Testis (tissue), 3 donors: ENCODE data around the gene PTPN7. TPM values are rescaled to one million over a fixed set of nuclear protein-coding genes. Genes with fewer than 3 reads are reported as not detected.
A peak's percentile ranks its signal among the peaks of the same experiment; 100 is the strongest.
"Not testable (repeated sequence)": the region's sequence is repeated elsewhere in the genome, so short reads cannot be mapped to it uniquely, and the experiment has no call there.

ENCODE experiments used
- DNase-seq: peaks from one replicate; pipeline ENCODE4 v3.0.0-alpha.2; 2019
- H3K27ac ChIP-seq, 2 donors: fragments of 200-600 bp; sonication (generic); one replicate each; pipeline ENCODE4 v1.5.1; 2019
- H3K27me3 ChIP-seq: fragments of 200-600 bp; sonication (generic); one replicate; pipeline ENCODE4 v1.5.1; 2019
- H3K36me3 ChIP-seq: fragments of 200-600 bp; sonication (generic); one replicate; pipeline ENCODE4 v1.5.1; 2017; ENCODE audit warnings: low read depth; ENCODE audit errors: missing control alignments
- H3K4me1 ChIP-seq: fragments of 200-600 bp; sonication (generic); one replicate; pipeline ENCODE4 v1.5.1; 2019
- H3K4me3 ChIP-seq, 2 donors: fragments of 200-600 bp; sonication (generic); one replicate each; pipeline ENCODE4 v1.5.1; 2017 to 2019
- H3K9me3 ChIP-seq: fragments of 200-600 bp; sonication (generic); one replicate; pipeline ENCODE4 v1.5.1; 2017
- POLR2A ChIP-seq: fragments of 450-650 bp; IDR thresholded peaks from one replicate; pipeline ENCODE4 v1.6.1; 2017; ENCODE audit warnings: antibody characterized with exemption, mild to moderate bottlenecking, moderate library complexity
- WGBS, 2 donors: methylation state at CpG; one replicate each; pipeline ENCODE4 v1.1.5; 2018; 5-methylcytosine and 5-hydroxymethylcytosine counted together
- intact Hi-C: fragments of 100-400 bp; cut with DNase I; formaldehyde crosslinking; loops from one replicate; pipeline ENCODE4 v1.15.1; 2023; ENCODE audit warnings: low total_unique reads
- polyA plus RNA-seq: library from polyadenylated mRNA; stranded (reverse); fragments of 350-450 nt; fragmentation: Illumina TruSeq; extraction: RNeasy Lipid Tissue Mini Kit (QIAGEN cat#74804); gene quantifications from one replicate; pipeline ENCODE4 v1.2.3, GENCODE V29; 2014; ENCODE audit warnings: low read depth, low replicate concordance; ENCODE audit not compliant: insufficient read depth
- total RNA-seq, 2 donors: library from RNA; depleted of rRNA; stranded (reverse); fragments of >200 nt; gene quantifications; one replicate each; pipeline ENCODE4 v1.2.3, GENCODE V29; 2016
- TF ChIP-seq, protein P1 (sequence below), 3 experiments: fragments of 450-650 bp in 2 of 3; fragments of 200-600 bp in 1 of 3; sonication (generic) in 1 of 3; IDR thresholded peaks; one replicate each; pipeline ENCODE4 v1.5.1; 2016 to 2019; ENCODE audit warnings: antibody characterized with exemption in 3 of 3, mild to moderate bottlenecking in 2 of 3, moderate library complexity in 1 of 3

The PTPN7 gene
- total and polyA plus RNA-seq, 3 donors from 2014 or later = 43.0 to 119 (median 84.1) TPM

DNA sequence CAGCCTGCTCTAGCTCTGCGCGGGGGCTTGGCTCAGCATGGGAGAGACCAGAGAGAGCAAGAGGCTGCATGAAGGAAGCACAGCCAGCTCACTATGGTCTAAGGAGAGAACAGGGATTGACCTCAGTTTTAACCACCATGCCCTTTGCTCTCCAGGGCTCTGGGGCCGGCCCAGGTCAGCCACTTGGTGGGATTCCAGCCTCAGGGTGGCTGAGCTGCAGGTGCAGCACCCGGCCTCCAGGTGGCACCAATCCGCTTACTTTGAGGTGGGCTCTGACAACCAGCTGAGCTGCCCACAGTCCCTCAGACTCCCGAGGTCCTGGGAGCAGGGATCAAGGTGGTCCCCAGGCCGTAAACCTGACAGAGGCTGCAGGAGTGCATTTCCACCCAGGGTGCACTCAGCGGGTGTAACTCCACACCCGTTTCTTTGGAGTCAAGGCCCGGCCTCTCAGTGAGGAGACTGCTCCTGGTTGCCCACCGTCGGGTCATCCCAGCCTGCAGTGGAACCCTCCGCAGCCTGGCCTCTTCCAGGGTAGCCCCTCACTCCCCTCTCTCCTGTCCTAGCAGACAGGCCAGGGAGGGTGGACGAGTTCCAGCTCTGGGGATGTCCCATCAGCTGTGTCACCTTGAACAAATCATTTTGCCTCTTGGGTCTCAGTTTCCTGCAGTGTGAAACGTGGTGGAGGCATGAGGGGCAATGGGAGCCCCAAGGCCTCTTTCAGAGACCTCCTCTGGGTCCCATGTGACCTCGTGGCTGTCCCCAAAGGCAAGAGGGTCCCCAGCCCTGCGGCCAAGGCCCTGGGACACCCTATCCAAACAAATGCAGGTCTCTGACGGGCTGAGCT is 32.6 kb upstream of the PTPN7 start:
- H3K9me3 ChIP-seq = no peaks in the 10 kb centered on the region
- peaks cover 7% of the 10 kb centered on the region for H3K4me1 ChIP-seq
- DNase-seq = peak; percentile 74
- H3K36me3 ChIP-seq = no peaks in the 10 kb centered on the region
- intact Hi-C loops = no loop called here
- H3K27me3 ChIP-seq = no peaks in the 10 kb centered on the region
- no peak for TF ChIP-seq POLR2A
- TF ChIP-seq, protein P1, sequence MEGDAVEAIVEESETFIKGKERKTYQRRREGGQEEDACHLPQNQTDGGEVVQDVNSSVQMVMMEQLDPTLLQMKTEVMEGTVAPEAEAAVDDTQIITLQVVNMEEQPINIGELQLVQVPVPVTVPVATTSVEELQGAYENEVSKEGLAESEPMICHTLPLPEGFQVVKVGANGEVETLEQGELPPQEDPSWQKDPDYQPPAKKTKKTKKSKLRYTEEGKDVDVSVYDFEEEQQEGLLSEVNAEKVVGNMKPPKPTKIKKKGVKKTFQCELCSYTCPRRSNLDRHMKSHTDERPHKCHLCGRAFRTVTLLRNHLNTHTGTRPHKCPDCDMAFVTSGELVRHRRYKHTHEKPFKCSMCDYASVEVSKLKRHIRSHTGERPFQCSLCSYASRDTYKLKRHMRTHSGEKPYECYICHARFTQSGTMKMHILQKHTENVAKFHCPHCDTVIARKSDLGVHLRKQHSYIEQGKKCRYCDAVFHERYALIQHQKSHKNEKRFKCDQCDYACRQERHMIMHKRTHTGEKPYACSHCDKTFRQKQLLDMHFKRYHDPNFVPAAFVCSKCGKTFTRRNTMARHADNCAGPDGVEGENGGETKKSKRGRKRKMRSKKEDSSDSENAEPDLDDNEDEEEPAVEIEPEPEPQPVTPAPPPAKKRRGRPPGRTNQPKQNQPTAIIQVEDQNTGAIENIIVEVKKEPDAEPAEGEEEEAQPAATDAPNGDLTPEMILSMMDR (IDR thresholded peaks at IDR 0.05) = peak; percentile 58 to 86 (median 79)
- no peak overlapping the region for H3K4me3 ChIP-seq
- 33 to 43% methylated on average over 10 to 16 of the region's 18 CpGs for WGBS, 2 donors
- no peak overlapping the region for H3K27ac ChIP-seq

DNA sequence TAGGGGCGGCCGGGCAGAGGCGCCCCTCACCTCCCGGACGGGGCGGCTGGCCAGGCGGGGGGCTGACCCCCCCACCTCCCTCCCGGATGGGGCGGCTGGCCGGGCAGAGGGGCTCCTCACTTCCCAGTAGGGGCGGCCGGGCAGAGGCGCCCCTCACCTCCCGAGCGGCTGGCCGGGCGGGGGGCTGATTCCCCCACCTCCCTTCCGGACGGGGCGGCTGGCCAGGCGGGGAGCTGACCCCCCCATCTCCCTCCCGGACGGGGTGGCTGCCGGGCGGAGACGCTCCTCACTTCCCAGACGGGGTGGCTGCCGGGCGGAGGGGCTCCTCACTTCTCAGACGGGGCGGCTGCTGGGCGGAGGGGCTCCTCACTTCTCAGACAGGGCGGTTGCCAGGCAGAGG is 31.0 kb upstream of the PTPN7 start:
- 94% methylated on average over 11 of the region's 33 CpGs; no CpG with 5 or more reads in 1 of the 2 donors for WGBS, 2 donors
- not testable (repeated sequence) for DNase-seq

DNA sequence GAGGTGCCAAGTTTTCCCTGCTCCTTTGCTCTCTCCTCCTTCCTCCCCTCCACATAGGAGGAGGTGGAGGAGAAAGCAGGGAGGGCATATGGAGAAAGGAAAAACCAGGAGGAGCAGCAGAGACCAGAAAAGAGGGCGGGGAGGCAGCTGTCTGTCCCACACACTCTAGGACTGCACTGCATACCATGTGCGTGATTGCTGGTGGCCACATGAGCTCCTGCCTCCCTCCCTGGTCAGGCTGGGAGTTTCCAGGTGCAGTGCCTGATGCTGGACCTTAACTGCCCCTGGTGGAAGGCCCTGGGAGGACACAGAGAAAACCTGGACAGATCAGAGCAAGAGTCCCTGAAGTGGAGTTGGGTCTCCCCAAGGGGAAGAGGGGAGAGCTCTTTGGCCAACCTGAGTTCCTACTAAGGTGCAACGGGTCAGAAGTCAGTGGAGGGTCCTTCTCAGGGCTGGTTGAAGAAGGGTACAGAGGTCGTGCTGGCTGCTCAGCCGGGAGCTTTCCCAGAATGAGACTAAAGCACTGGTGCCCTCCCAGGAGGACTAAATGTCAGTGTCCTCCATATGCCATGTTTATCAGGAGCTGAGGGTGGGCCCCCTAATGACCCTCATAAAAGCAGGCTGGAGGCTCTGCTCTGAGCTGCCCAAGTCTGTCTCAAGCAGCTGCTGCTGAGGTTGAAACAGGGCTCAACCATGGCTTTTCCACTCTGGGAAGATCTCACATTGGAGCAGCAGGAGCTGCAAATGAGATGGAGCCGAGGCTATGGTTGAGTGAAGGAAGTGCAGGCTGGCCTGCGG is 29.7 kb upstream of the PTPN7 start:
- Histone ChIP-seq H3K4me1 (peaks cover 7% of the 10 kb centered on the region), H3K27ac (no peak overlapping the region), H3K4me3 (no peak overlapping the region), H3K9me3 (no peaks in the 10 kb centered on the region), H3K36me3 (no peaks in the 10 kb centered on the region), H3K27me3 (no peaks in the 10 kb centered on the region)
- DNase-seq = peak; percentile 53
- TF ChIP-seq, protein P1 (IDR thresholded peaks at IDR 0.05) = no peak
- TF ChIP-seq POLR2A = no peak
- 80 to 86% methylated on average over 7 of the region's 7 CpGs for WGBS, 2 donors
- intact Hi-C loops = loop anchor here (5.0 kb wide), 1 partner anchor 127 kb away; no protein-coding TSS in a partner anchor

More for the DNA sequence above, 31.0 kb upstream of the PTPN7 start:
- H3K9me3 ChIP-seq, H3K27me3 ChIP-seq, H3K4me1 ChIP-seq, intact Hi-C loops, H3K36me3 ChIP-seq, H3K27ac ChIP-seq, H3K4me3 ChIP-seq: not testable (repeated sequence)

DNA sequence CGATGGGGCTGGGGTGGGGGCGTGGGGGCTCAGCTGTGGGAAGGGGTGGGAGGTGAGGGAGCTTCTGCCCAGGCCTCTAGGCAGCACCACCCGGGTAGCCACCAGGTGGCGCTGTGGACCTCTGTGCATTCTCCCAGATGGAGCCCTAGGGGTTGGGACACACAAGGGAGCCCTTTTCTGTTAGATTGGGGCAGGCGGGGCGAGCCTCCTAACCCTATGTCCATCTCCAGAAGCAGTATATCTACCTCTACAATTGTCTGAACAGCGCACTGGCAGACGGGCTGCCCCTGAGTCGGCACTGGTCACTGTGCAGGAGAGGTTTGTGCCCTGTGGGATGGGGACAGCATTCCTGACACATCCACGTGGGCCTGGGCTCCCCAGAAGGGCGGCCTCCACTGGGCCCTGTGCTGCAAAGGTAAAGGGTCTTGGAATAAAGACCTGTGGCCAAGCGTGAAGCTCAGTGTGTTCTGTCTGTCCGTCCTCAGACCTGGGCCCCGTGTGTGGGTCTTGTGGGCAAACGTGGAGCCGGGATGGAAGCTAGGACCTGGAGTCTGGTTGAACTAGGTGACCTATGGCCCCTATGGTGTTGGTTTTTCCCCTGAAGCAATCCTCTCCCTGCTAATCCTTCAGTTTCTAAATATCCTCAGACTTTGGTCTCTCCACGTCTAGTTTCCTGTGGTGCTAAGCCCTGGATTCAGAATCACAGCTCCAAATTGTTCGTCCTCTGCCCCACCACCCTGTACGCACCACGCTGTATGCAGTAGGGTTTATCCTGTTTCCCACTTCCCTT is 28.8 kb upstream of the PTPN7 start:
- 71 to 99% methylated on average over 8 to 20 of the region's 20 CpGs for WGBS, 2 donors
- Histone ChIP-seq H3K27me3 (no peaks in the 10 kb centered on the region), H3K36me3 (no peaks in the 10 kb centered on the region), H3K27ac (no peak overlapping the region), H3K4me3 (no peak overlapping the region), H3K4me1 (peaks cover 7% of the 10 kb centered on the region), H3K9me3 (no peaks in the 10 kb centered on the region)
- TF ChIP-seq, protein P1 (IDR thresholded peaks at IDR 0.05) = peak; percentile 64 to 95 (median 72)
- no peak for TF ChIP-seq POLR2A
- peak; percentile 86 for DNase-seq
- intact Hi-C loops = loop anchor here (5.0 kb wide), 1 partner anchor 128 kb away; no protein-coding TSS in a partner anchor
